ENCODE data around the gene DAND5. TPM values are rescaled to one million over a fixed set of nuclear protein-coding genes. Genes with fewer than 3 reads are reported as not detected.

The DAND5 gene
- total RNA-seq, 3 donors from 2014 or later (not counting 1 experiment from before 2014, with no cell fraction given) = not detected

GRCh38 chr19:13022111-13022858 lies 52.9 kb downstream of the DAND5 start:
- Mint-ChIP-seq H3K9me3 (no peaks in the 10 kb centered on the region), H3K27me3 (ENCODE audit: low read depth in 2 of 2) (peaks cover 52 to 64% of the 10 kb centered on the region in 2 donors), H3K4me3 (peak overlapping the region; percentile 43), H3K36me3 (no peaks in the 10 kb centered on the region), H3K27ac (no peak overlapping the region), H3K4me1 (peaks cover 12 to 21% of the 10 kb centered on the region in 2 donors)
- peaks cover 23% of the 10 kb centered on the region for H3K27me3 ChIP-seq (ENCODE audit: control insufficient read depth, insufficient read depth, low read length)
- intact Hi-C loops (cut with micrococcal nuclease) = no loop called here
- no peak for ATAC-seq
- peaks cover 23% of the 10 kb centered on the region for H3K4me1 ChIP-seq (ENCODE audit: control insufficient read depth, insufficient read depth, low read length)
- TF ChIP-seq CTCF (IDR thresholded peaks at IDR 0.05) = no peak
- H3K36me3 ChIP-seq (ENCODE audit: control insufficient read depth, insufficient read depth, low read length) = no peaks in the 10 kb centered on the region
- H3K9me3 ChIP-seq (ENCODE audit: control insufficient read depth, insufficient read depth, low read length) = no peaks in the 10 kb centered on the region
- no peak overlapping the region for H3K27ac ChIP-seq (ENCODE audit: low read length)
- WGBS (ENCODE audit: insufficient coverage) = 50% methylated on average over 21 of the region's 22 CpGs
- no peak overlapping the region for H3K4me3 ChIP-seq (ENCODE audit: low read length)
- no peak for DNase-seq

GRCh38 chr19:13022859-13023636 lies 53.7 kb downstream of the DAND5 start:
- TF ChIP-seq CTCF (IDR thresholded peaks at IDR 0.05) = no peak
- H3K36me3 ChIP-seq (ENCODE audit: control insufficient read depth, insufficient read depth, low read length) = no peaks in the 10 kb centered on the region
- H3K4me3 ChIP-seq (ENCODE audit: low read length) = peak overlapping the region; percentile 8
- H3K9me3 ChIP-seq (ENCODE audit: control insufficient read depth, insufficient read depth, low read length) = no peaks in the 10 kb centered on the region
- intact Hi-C loops (cut with micrococcal nuclease) = no loop called here
- H3K4me1 Mint-ChIP-seq = peaks cover 12 to 21% of the 10 kb centered on the region in 2 donors
- ATAC-seq (peak in 2 of 3 donors; percentile 26 to 31), DNase-seq (peak in 1 of 2 donors; percentile 28)
- peaks cover 44 to 56% of the 10 kb centered on the region in 2 donors for H3K27me3 Mint-ChIP-seq (ENCODE audit: low read depth in 2 of 2)
- peak overlapping the region; percentile 52 for H3K4me3 Mint-ChIP-seq
- no peak overlapping the region for H3K27ac Mint-ChIP-seq
- no peak overlapping the region for H3K27ac ChIP-seq (ENCODE audit: low read length)
- 9% methylated on average over 29 of the region's 30 CpGs for WGBS (ENCODE audit: insufficient coverage)
- peaks cover 23% of the 10 kb centered on the region for H3K27me3 ChIP-seq (ENCODE audit: control insufficient read depth, insufficient read depth, low read length)
- H3K4me1 ChIP-seq (ENCODE audit: control insufficient read depth, insufficient read depth, low read length) = peaks cover 23% of the 10 kb centered on the region
- no peaks in the 10 kb centered on the region for H3K9me3 Mint-ChIP-seq
- no peaks in the 10 kb centered on the region for H3K36me3 Mint-ChIP-seq

DNA sequence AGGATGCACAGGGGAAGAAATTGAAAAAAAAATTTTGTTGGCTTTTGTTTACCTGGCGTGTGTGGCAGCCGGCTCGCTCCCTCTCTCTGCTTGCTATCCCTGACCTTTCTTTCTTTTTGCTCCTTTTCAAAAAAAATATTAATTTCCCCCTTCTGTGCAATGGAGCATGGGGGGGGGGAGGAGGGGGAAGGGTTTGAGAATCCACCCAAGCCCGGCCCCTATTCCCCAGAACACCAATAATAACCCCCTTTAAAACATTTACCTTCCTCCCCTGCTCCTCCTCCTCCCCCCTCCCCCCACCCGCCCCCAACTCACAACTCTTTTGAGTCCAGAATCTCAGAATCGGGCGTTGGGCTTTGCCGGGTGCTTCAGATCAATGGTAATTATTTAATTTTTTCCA lies 54.3 kb downstream of the DAND5 start:
- Mint-ChIP-seq H3K9me3 (no peaks in the 10 kb centered on the region), H3K27ac (no peak overlapping the region), H3K27me3 (ENCODE audit: low read depth in 2 of 2) (peaks cover 49 to 53% of the 10 kb centered on the region in 2 donors), H3K36me3 (no peaks in the 10 kb centered on the region), H3K4me3 (peak overlapping the region; percentile 49), H3K4me1 (peaks cover 12 to 21% of the 10 kb centered on the region in 2 donors)
- TF ChIP-seq CTCF (IDR thresholded peaks at IDR 0.05) = no peak
- whole genome bisulfite sequencing (ENCODE audit: insufficient coverage) = no CpG with 5 or more reads among the region's 8 CpGs
- H3K27ac ChIP-seq (ENCODE audit: low read length) = no peak overlapping the region
- H3K36me3 ChIP-seq (ENCODE audit: control insufficient read depth, insufficient read depth, low read length) = no peaks in the 10 kb centered on the region
- ATAC-seq = no peak
- H3K27me3 ChIP-seq (ENCODE audit: control insufficient read depth, insufficient read depth, low read length) = peaks cover 23% of the 10 kb centered on the region
- intact Hi-C loops (cut with micrococcal nuclease) = no loop called here
- no peaks in the 10 kb centered on the region for H3K9me3 ChIP-seq (ENCODE audit: control insufficient read depth, insufficient read depth, low read length)
- peak overlapping the region; percentile 8 for H3K4me3 ChIP-seq (ENCODE audit: low read length)
- H3K4me1 ChIP-seq (ENCODE audit: control insufficient read depth, insufficient read depth, low read length) = peaks cover 23% of the 10 kb centered on the region
- DNase-seq = no peak

Other genes with a start within 250 kb of the DAND5 start
- 10 to 100 TPM; 56.8 to 66.6 (median 58.2) TPM for gene TNPO2, start 245.6 kb upstream of the DAND5 start, total RNA-seq
- gene TRIR, start 234.9 kb upstream of the DAND5 start, total RNA-seq = 100 to 1,000 TPM; 217 to 228 (median 219) TPM
- 10 to 100 TPM; 42.2 to 51.3 (median 44.2) TPM for gene GET3, start 232.1 kb upstream of the DAND5 start, total RNA-seq
- gene BEST2, start 217.8 kb upstream of the DAND5 start, total RNA-seq = not detected
- 10 to 100 TPM; 13.3 to 15.3 (median 13.9) TPM for gene HOOK2, start 194.0 kb upstream of the DAND5 start, total RNA-seq
- gene JUNB, start 178.1 kb upstream of the DAND5 start, total RNA-seq = 100 to 1,000 TPM; 781 to 903 (median 859) TPM
- 10 to 100 TPM; 28.8 to 67.1 (median 66.9) TPM for gene PRDX2, start 167.8 kb upstream of the DAND5 start, total RNA-seq
- gene THSD8, start 167.5 kb upstream of the DAND5 start, total RNA-seq = 1 to 10 TPM; 1.7 to 2.8 (median 2.2) TPM
- gene RNASEH2A, start 163.0 kb upstream of the DAND5 start, total RNA-seq = 1 to 10 TPM; 6.6 to 8.7 (median 7.4) TPM
- gene RTBDN, start 135.0 kb upstream of the DAND5 start, total RNA-seq = not detected
- under 1 TPM in 2 of 3 donors, not detected in 1; 0.07 to 0.88 TPM for gene MAST1, start 131.1 kb upstream of the DAND5 start, total RNA-seq
- 10 to 100 TPM; 28.3 to 31.7 (median 31.2) TPM for gene DNASE2, start 88.1 kb upstream of the DAND5 start, total RNA-seq
- gene KLF1, start 82.4 kb upstream of the DAND5 start, total RNA-seq = not detected
- 10 to 100 TPM; 35.9 to 41.7 (median 36.3) TPM for gene GCDH, start 78.4 kb upstream of the DAND5 start, total RNA-seq
- gene SYCE2, start 50.3 kb upstream of the DAND5 start, total RNA-seq = 1 to 10 TPM in 1 of 3 donors, under 1 TPM in 2; 0.88 to 2.2 (median 0.92) TPM
- gene FARSA, start 35.9 kb upstream of the DAND5 start, total RNA-seq = 10 to 100 TPM; 29.3 to 34.5 (median 32.0) TPM
- 100 to 1,000 TPM; 588 to 813 (median 763) TPM for gene CALR, start 31.0 kb upstream of the DAND5 start, total RNA-seq
- 10 to 100 TPM; 79.2 to 81.2 (median 80.3) TPM for gene RAD23A, start 23.7 kb upstream of the DAND5 start, total RNA-seq
- 1 to 10 TPM; 5.3 to 7.1 (median 5.7) TPM for gene GADD45GIP1, start 12.4 kb upstream of the DAND5 start, total RNA-seq
- 1 to 10 TPM in 2 of 3 donors, under 1 TPM in 1; 0.61 to 2.1 (median 1.3) TPM for gene NFIX, start 25.9 kb downstream of the DAND5 start, total RNA-seq
- 1 to 10 TPM; 2.0 to 7.7 (median 6.7) TPM for gene LYL1, start 133.3 kb downstream of the DAND5 start, total RNA-seq
- gene TRMT1, start 147.2 kb downstream of the DAND5 start, total RNA-seq = 10 to 100 TPM; 33.8 to 48.5 (median 42.2) TPM
- gene NACC1, start 148.7 kb downstream of the DAND5 start, total RNA-seq = 10 to 100 TPM; 41.2 to 48.7 (median 43.4) TPM
- 10 to 100 TPM; 39.2 to 46.9 (median 42.0) TPM for gene STX10, start 180.8 kb downstream of the DAND5 start, total RNA-seq
- 1,000 to 10,000 TPM in 1 of 3 donors, 100 to 1,000 TPM in 2; 668 to 1,112 (median 949) TPM for gene IER2, start 180.8 kb downstream of the DAND5 start, total RNA-seq